ENCODE results near the gene SEMA5B. TPM values are rescaled to one million over a fixed set of nuclear protein-coding genes. Genes with fewer than 3 reads are reported as not detected.

The SEMA5B gene
- 0.21 and 3.4 TPM in 2 replicates for total RNA-seq

GRCh38 chr3:123027292-123028232, at the start of gene SEMA5B:
SEMA5B (minus strand) TSS chr3:123027763; CDS start chr3:122961263, 66,500 bp downstream.

GRCh38 chr3:123066896-123067688, 39.5 kb upstream of the SEMA5B start, which contains the start of gene PDIA5:
PDIA5 (plus strand) TSS chr3:123067025; CDS start chr3:123067165, 140 bp downstream.

Other genes starting within 250 kb of the SEMA5B start
- gene HSPBAP1, start 233.9 kb downstream of the SEMA5B start, total RNA-seq = 10.1 and 14.1 TPM in 2 replicates
- gene SLC49A4, start 232.7 kb downstream of the SEMA5B start, total RNA-seq = 34.7 and 35.4 TPM in 2 replicates
- 28.3 and 35.2 TPM in 2 replicates for gene PDIA5, start 39.3 kb upstream of the SEMA5B start, total RNA-seq
- 39.9 and 40.7 TPM in 2 replicates for gene SEC22A, start 174.2 kb upstream of the SEMA5B start, total RNA-seq